ENCODE results near the gene SLC4A4.

SLC4A4 gene

GRCh38 chr4:71487344-71487920 is 148.6 kb downstream of the SLC4A4 start:
- H3K4me1 ChIP-seq (ENCODE audit: control insufficient read depth, insufficient read depth, low read length) = no peaks in the 10 kb centered on the region; the same call in 1 of the 2 replicates
- no peak overlapping the region for H3K4me3 ChIP-seq (ENCODE audit: low read length)

GRCh38 chr4:71494539-71494938 is 155.7 kb downstream of the SLC4A4 start:
- Histone ChIP-seq H3K27ac (ENCODE audit: low read length) (no peak overlapping the region), H3K4me1 (ENCODE audit: control insufficient read depth, insufficient read depth, low read length) (no peaks in the 10 kb centered on the region), H3K9me3 (ENCODE audit: control insufficient read depth, insufficient read depth, low read length) (no peaks in the 10 kb centered on the region), H3K4me3 (ENCODE audit: low read length) (no peak overlapping the region), H3K36me3 (ENCODE audit: control insufficient read depth, insufficient read depth, low read length) (no peaks in the 10 kb centered on the region), H3K27me3 (ENCODE audit: control insufficient read depth, insufficient read depth, low read length) (no peaks in the 10 kb centered on the region)
- no peak for DNase-seq (ENCODE audit: low read depth, low spot score)
- no CpG with 5 or more reads among the region's 1 CpG for WGBS (ENCODE audit: insufficient coverage, insufficient read length)

More at GRCh38 chr4:71487344-71487920, 148.6 kb downstream of the SLC4A4 start:
- Histone ChIP-seq H3K36me3 (ENCODE audit: control insufficient read depth, insufficient read depth, low read length) (no peaks in the 10 kb centered on the region), H3K27ac (ENCODE audit: low read length) (no peak overlapping the region), H3K9me3 (ENCODE audit: control insufficient read depth, insufficient read depth, low read length) (no peaks in the 10 kb centered on the region), H3K27me3 (ENCODE audit: control insufficient read depth, insufficient read depth, low read length) (no peaks in the 10 kb centered on the region)
- no CpG with 5 or more reads among the region's 4 CpGs for WGBS (ENCODE audit: insufficient coverage, insufficient read length)
- no peak for DNase-seq (ENCODE audit: low read depth, low spot score)

GRCh38 chr4:71495454-71495853 is 156.6 kb downstream of the SLC4A4 start:
- Histone ChIP-seq H3K4me3 (ENCODE audit: low read length) (no peak overlapping the region), H3K27me3 (ENCODE audit: control insufficient read depth, insufficient read depth, low read length) (no peaks in the 10 kb centered on the region), H3K36me3 (ENCODE audit: control insufficient read depth, insufficient read depth, low read length) (no peaks in the 10 kb centered on the region), H3K27ac (ENCODE audit: low read length) (no peak overlapping the region), H3K9me3 (ENCODE audit: control insufficient read depth, insufficient read depth, low read length) (no peaks in the 10 kb centered on the region), H3K4me1 (ENCODE audit: control insufficient read depth, insufficient read depth, low read length) (no peaks in the 10 kb centered on the region)
- no peak for DNase-seq (ENCODE audit: low read depth, low spot score)

GRCh38 chr4:71497078-71497477 is 158.3 kb downstream of the SLC4A4 start:
- no peaks in the 10 kb centered on the region for H3K9me3 ChIP-seq (ENCODE audit: control insufficient read depth, insufficient read depth, low read length)
- no peak overlapping the region for H3K4me3 ChIP-seq (ENCODE audit: low read length)
- no peak for DNase-seq (ENCODE audit: low read depth, low spot score)
- no peak overlapping the region for H3K27ac ChIP-seq (ENCODE audit: low read length)
- no CpG with 5 or more reads among the region's 3 CpGs for WGBS (ENCODE audit: insufficient coverage, insufficient read length)
- no peaks in the 10 kb centered on the region for H3K36me3 ChIP-seq (ENCODE audit: control insufficient read depth, insufficient read depth, low read length)
- no peaks in the 10 kb centered on the region for H3K27me3 ChIP-seq (ENCODE audit: control insufficient read depth, insufficient read depth, low read length)
- no peaks in the 10 kb centered on the region for H3K4me1 ChIP-seq (ENCODE audit: control insufficient read depth, insufficient read depth, low read length)

GRCh38 chr4:71498002-71498401 is 159.2 kb downstream of the SLC4A4 start:
- no peak for DNase-seq (ENCODE audit: low read depth, low spot score)
- Histone ChIP-seq H3K27me3 (ENCODE audit: control insufficient read depth, insufficient read depth, low read length) (no peaks in the 10 kb centered on the region), H3K27ac (ENCODE audit: low read length) (no peak overlapping the region), H3K9me3 (ENCODE audit: control insufficient read depth, insufficient read depth, low read length) (no peaks in the 10 kb centered on the region), H3K4me3 (ENCODE audit: low read length) (no peak overlapping the region), H3K4me1 (ENCODE audit: control insufficient read depth, insufficient read depth, low read length) (no peaks in the 10 kb centered on the region), H3K36me3 (ENCODE audit: control insufficient read depth, insufficient read depth, low read length) (no peaks in the 10 kb centered on the region)
- WGBS (ENCODE audit: insufficient coverage, insufficient read length) = no CpG with 5 or more reads among the region's 2 CpGs

GRCh38 chr4:71498625-71499024 is 159.8 kb downstream of the SLC4A4 start:
- Histone ChIP-seq H3K4me1 (ENCODE audit: control insufficient read depth, insufficient read depth, low read length) (no peaks in the 10 kb centered on the region), H3K9me3 (ENCODE audit: control insufficient read depth, insufficient read depth, low read length) (no peaks in the 10 kb centered on the region), H3K4me3 (ENCODE audit: low read length) (no peak overlapping the region), H3K36me3 (ENCODE audit: control insufficient read depth, insufficient read depth, low read length) (no peaks in the 10 kb centered on the region), H3K27ac (ENCODE audit: low read length) (no peak overlapping the region), H3K27me3 (ENCODE audit: control insufficient read depth, insufficient read depth, low read length) (no peaks in the 10 kb centered on the region)
- no peak for DNase-seq (ENCODE audit: low read depth, low spot score)

GRCh38 chr4:71501992-71502391 is 163.2 kb downstream of the SLC4A4 start:
- no peak for DNase-seq (ENCODE audit: low read depth, low spot score)
- Histone ChIP-seq H3K4me3 (ENCODE audit: low read length) (no peak overlapping the region), H3K9me3 (ENCODE audit: control insufficient read depth, insufficient read depth, low read length) (no peaks in the 10 kb centered on the region), H3K36me3 (ENCODE audit: control insufficient read depth, insufficient read depth, low read length) (no peaks in the 10 kb centered on the region), H3K27me3 (ENCODE audit: control insufficient read depth, insufficient read depth, low read length) (no peaks in the 10 kb centered on the region), H3K4me1 (ENCODE audit: control insufficient read depth, insufficient read depth, low read length) (no peaks in the 10 kb centered on the region), H3K27ac (ENCODE audit: low read length) (no peak overlapping the region)
- no CpG with 5 or more reads among the region's 7 CpGs for WGBS (ENCODE audit: insufficient coverage, insufficient read length)

GRCh38 chr4:71518283-71518989 is 179.6 kb downstream of the SLC4A4 start:
- Histone ChIP-seq H3K4me1 (ENCODE audit: control insufficient read depth, insufficient read depth, low read length) (no peaks in the 10 kb centered on the region), H3K36me3 (ENCODE audit: control insufficient read depth, insufficient read depth, low read length) (no peaks in the 10 kb centered on the region), H3K27ac (ENCODE audit: low read length) (no peak overlapping the region), H3K9me3 (ENCODE audit: control insufficient read depth, insufficient read depth, low read length) (no peaks in the 10 kb centered on the region), H3K27me3 (ENCODE audit: control insufficient read depth, insufficient read depth, low read length) (no peaks in the 10 kb centered on the region), H3K4me3 (ENCODE audit: low read length) (no peak overlapping the region)
- no CpG with 5 or more reads among the region's 2 CpGs for WGBS (ENCODE audit: insufficient coverage, insufficient read length)
- DNase-seq (ENCODE audit: low read depth, low spot score) = no peak

GRCh38 chr4:71520308-71520707 is 181.5 kb downstream of the SLC4A4 start:
- no peaks in the 10 kb centered on the region for H3K9me3 ChIP-seq (ENCODE audit: control insufficient read depth, insufficient read depth, low read length)
- no peak for DNase-seq (ENCODE audit: low read depth, low spot score)
- no peak overlapping the region for H3K4me3 ChIP-seq (ENCODE audit: low read length)
- H3K27me3 ChIP-seq (ENCODE audit: control insufficient read depth, insufficient read depth, low read length) = no peaks in the 10 kb centered on the region
- no peaks in the 10 kb centered on the region for H3K36me3 ChIP-seq (ENCODE audit: control insufficient read depth, insufficient read depth, low read length)
- WGBS (ENCODE audit: insufficient coverage, insufficient read length) = no CpG with 5 or more reads among the region's 1 CpG
- H3K27ac ChIP-seq (ENCODE audit: low read length) = no peak overlapping the region
- H3K4me1 ChIP-seq (ENCODE audit: control insufficient read depth, insufficient read depth, low read length) = no peaks in the 10 kb centered on the region

GRCh38 chr4:71520850-71521249 is 182.0 kb downstream of the SLC4A4 start:
- Histone ChIP-seq H3K27ac (ENCODE audit: low read length) (no peak overlapping the region), H3K9me3 (ENCODE audit: control insufficient read depth, insufficient read depth, low read length) (no peaks in the 10 kb centered on the region), H3K36me3 (ENCODE audit: control insufficient read depth, insufficient read depth, low read length) (no peaks in the 10 kb centered on the region), H3K27me3 (ENCODE audit: control insufficient read depth, insufficient read depth, low read length) (no peaks in the 10 kb centered on the region), H3K4me1 (ENCODE audit: control insufficient read depth, insufficient read depth, low read length) (no peaks in the 10 kb centered on the region), H3K4me3 (ENCODE audit: low read length) (no peak overlapping the region)
- WGBS (ENCODE audit: insufficient coverage, insufficient read length) = no CpG with 5 or more reads among the region's 1 CpG
- DNase-seq (ENCODE audit: low read depth, low spot score) = no peak

- Histone ChIP-seq H3K4me1 (ENCODE audit: control insufficient read depth, insufficient read depth, low read length) (no peaks in the 10 kb centered on the region), H3K27ac (ENCODE audit: low read length) (no peak overlapping the region), H3K4me3 (ENCODE audit: low read length) (no peak overlapping the region), H3K27me3 (ENCODE audit: control insufficient read depth, insufficient read depth, low read length) (no peaks in the 10 kb centered on the region), H3K9me3 (ENCODE audit: control insufficient read depth, insufficient read depth, low read length) (no peaks in the 10 kb centered on the region; the same call in 1 of the 2 replicates), H3K36me3 (ENCODE audit: control insufficient read depth, insufficient read depth, low read length) (no peaks in the 10 kb centered on the region)
- DNase-seq (ENCODE audit: low read depth, low spot score) = no peak
- WGBS (ENCODE audit: insufficient coverage, insufficient read length) = no CpG with 5 or more reads among the region's 1 CpG
Measured at GRCh38 chr4:71524756-71525155, 185.9 kb downstream of the SLC4A4 start.

Measured in iPS DF 6.9 (cell line).